OCI-LY7 (cell line): ENCODE results near the gene AQP12B. TPM values are rescaled to one million over a fixed set of nuclear protein-coding genes. Genes with fewer than 3 reads are reported as not detected.

Experiments used
- BruUV-seq: library from RNA; stranded (reverse); fragments of 400-500 nt; replicated peaks from 2 replicates; lab custom pipeline; 2021; lab: Mats Ljungman, UMichigan
- CTCF ChIA-PET: fragments of 300-600 bp; sonication (Branson Sonifier 250); formaldehyde crosslinking; loops from one replicate; lab custom pipeline; 2022; ENCODE audit warnings: antibody characterized with exemption; ENCODE audit not compliant: unreplicated experiment; lab: Charles Lee
- POLR2A ChIA-PET: fragments of 300-600 bp; sonication (Branson Sonifier 250); formaldehyde crosslinking; loops from one replicate; lab custom pipeline; 2022; ENCODE audit warnings: antibody characterized with exemption; lab: Charles Lee
- DNase-seq: peaks from one replicate; pipeline ENCODE4 v3.0.0-alpha.2; 2015; ENCODE audit warnings: low spot score
- H2AFZ ChIP-seq: fragments of 200-600 bp; sonication (generic), shearing (Covaris generic); 2 replicates; pipeline ENCODE4 v1.6.1; 2014; ENCODE audit warnings: mild to moderate bottlenecking, antibody characterized with exemption, low read length, moderate library complexity
- H3K27ac ChIP-seq: fragments of 200-600 bp; sonication (generic); 2 replicates; pipeline ENCODE4 v1.5.1; 2014; ENCODE audit warnings: mixed run types, low read depth, mild to moderate bottlenecking, moderate library complexity, low read length, inconsistent platforms; ENCODE audit not compliant: poor library complexity, severe bottlenecking
- H3K36me3 ChIP-seq: fragments of 200-600 bp; sonication (generic); 2 replicates; pipeline ENCODE4 v1.6.1; 2014; ENCODE audit warnings: mild to moderate bottlenecking, antibody characterized with exemption, low read length, moderate library complexity, mixed read lengths; ENCODE audit not compliant: insufficient read depth
- H3K4me1 ChIP-seq: fragments of 200-600 bp; sonication (generic); 2 replicates; pipeline ENCODE4 v1.5.1; 2014; ENCODE audit warnings: mild to moderate bottlenecking, low read length; ENCODE audit not compliant: insufficient read depth, poor library complexity, severe bottlenecking
- H3K4me2 ChIP-seq: fragments of 200-600 bp; sonication (generic); 2 replicates; pipeline ENCODE4 v1.6.1; 2014; ENCODE audit warnings: mild to moderate bottlenecking, low read length
- H3K4me3 ChIP-seq: fragments of 200-600 bp; sonication (generic); 2 replicates; pipeline ENCODE4 v1.5.1; 2014; ENCODE audit warnings: mild to moderate bottlenecking, low read depth, low read length; ENCODE audit not compliant: poor library complexity, severe bottlenecking
- H3K79me2 ChIP-seq: fragments of 200-600 bp; sonication (generic); 2 replicates; pipeline ENCODE4 v1.6.1; 2016; ENCODE audit warnings: low read depth, mild to moderate bottlenecking, low read length, moderate library complexity, mixed read lengths; ENCODE audit not compliant: insufficient read depth
- H3K9me2 ChIP-seq: fragments of 200-600 bp; sonication (generic); 2 replicates; pipeline ENCODE4 v1.6.1; 2016; ENCODE audit warnings: mild to moderate bottlenecking, low read length, mixed read lengths; ENCODE audit not compliant: insufficient read depth
- H3K9me3 ChIP-seq: fragments of 200-600 bp; sonication (generic); 2 replicates; pipeline ENCODE4 v1.6.1; 2014; ENCODE audit warnings: mild to moderate bottlenecking, mixed run types, low read length, mixed read lengths
- H4K20me1 ChIP-seq: fragments of 200-600 bp; sonication (generic); 2 replicates; pipeline ENCODE4 v1.6.1; 2014; ENCODE audit warnings: mild to moderate bottlenecking, antibody characterized with exemption, low read length, moderate library complexity, mixed read lengths; ENCODE audit not compliant: insufficient read depth
- EZH2phosphoT487 ChIP-seq: fragments of 200-600 bp; sonication (generic); IDR thresholded peaks from 2 replicates; pipeline ENCODE4 v1.6.1; 2018; ENCODE audit warnings: low read depth, borderline replicate concordance, mild to moderate bottlenecking, mixed run types, antibody characterized with exemption, low read length, moderate library complexity, mixed read lengths
- intact Hi-C: fragments of 100-400 bp; cut with micrococcal nuclease; formaldehyde crosslinking; loops from one replicate; pipeline ENCODE4 v1.10.0; 2022; ENCODE audit not compliant: unreplicated experiment
- total RNA-seq, 2 experiments: library from RNA; depleted of rRNA in 1 of 2; stranded (reverse); fragments of >200 nt in 1 of 2; shearing (Covaris generic) in 1 of 2; gene quantifications; 2 replicates each; pipeline ENCODE4 v1.2.3, GENCODE V29; 2014 to 2022
- TF ChIP-seq, protein P1 (sequence below): fragments of 200-600 bp; sonication (generic); conservative IDR thresholded peaks from 2 replicates; pipeline ENCODE4 v1.5.1; 2014; ENCODE audit warnings: mild to moderate bottlenecking, antibody characterized with exemption, low read length, moderate library complexity, mixed read lengths

AQP12B gene
- total RNA-seq, 2 experiments from 2014 or later = not detected

DNA sequence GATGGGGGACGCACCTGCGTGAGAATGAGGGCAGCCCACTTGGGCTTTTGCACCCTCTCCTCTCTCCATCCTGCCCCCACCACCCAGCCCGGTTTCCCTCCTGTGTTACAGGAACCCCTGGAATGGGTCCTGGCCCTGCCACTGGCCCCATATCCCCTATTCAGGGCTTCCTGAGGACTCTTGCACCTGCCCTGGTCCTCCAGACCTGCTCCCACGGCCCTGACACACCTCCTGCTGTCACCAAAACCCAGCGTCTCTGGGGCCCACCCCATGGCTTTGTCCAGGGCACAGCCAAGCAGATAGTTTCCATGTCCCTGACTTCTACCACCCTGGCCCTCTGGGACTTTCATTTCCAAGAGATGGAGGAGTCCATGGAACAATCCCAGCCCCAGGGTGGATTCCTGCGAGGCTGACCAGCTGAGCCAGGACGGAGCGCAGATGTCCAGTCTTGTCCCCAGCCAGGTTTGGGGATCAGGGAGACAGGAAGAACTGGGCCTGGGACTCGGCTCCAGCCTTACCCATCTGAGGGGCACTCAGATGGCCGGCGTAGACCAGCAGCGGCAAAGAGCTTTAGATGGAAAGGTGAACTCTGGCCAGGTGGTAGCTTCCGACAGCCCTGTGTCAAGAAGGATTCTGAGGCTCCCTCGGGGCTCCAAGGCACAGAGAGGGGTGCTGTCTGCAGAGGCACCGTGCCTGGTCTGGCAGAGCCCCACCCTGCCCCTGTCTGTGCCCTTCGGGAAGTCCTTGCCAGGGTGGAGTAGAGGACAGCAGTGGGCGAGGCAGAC is 45.4 kb downstream of the AQP12B start:
- intact Hi-C loops = no loop called here
- Histone ChIP-seq H3K9me2 (no peaks in the 10 kb centered on the region), H3K79me2 (no peaks in the 10 kb centered on the region), H3K4me3 (no peak overlapping the region), H2AFZ (no peak overlapping the region), H3K4me1 (no peaks in the 10 kb centered on the region), H4K20me1 (no peaks in the 10 kb centered on the region), H3K4me2 (no peak overlapping the region), H3K27ac (no peak overlapping the region), H3K36me3 (no peaks in the 10 kb centered on the region), H3K9me3 (peaks cover 9% of the 10 kb centered on the region; the same call in 1 of the 2 replicates)
- CTCF ChIA-PET = no interaction called here
- POLR2A ChIA-PET = no interaction called here
- no peak for DNase-seq
- BruUV-seq = no TSS peak
- TF ChIP-seq EZH2phosphoT487 = no peak

GRCh38 chr2:240636563-240637115 is 46.0 kb downstream of the AQP12B start:
- Histone ChIP-seq H3K9me3 (peaks cover 9% of the 10 kb centered on the region; the same call in 1 of the 2 replicates), H3K9me2 (no peaks in the 10 kb centered on the region), H3K27ac (no peak overlapping the region), H3K4me3 (no peak overlapping the region), H3K36me3 (no peaks in the 10 kb centered on the region), H3K4me2 (no peak overlapping the region), H3K79me2 (no peaks in the 10 kb centered on the region), H4K20me1 (no peaks in the 10 kb centered on the region), H3K4me1 (no peaks in the 10 kb centered on the region), H2AFZ (no peak overlapping the region)
- intact Hi-C loops = no loop called here
- ChIA-PET POLR2A (no interaction called here), CTCF (no interaction called here)
- no peak for TF ChIP-seq EZH2phosphoT487
- TF ChIP-seq, protein P1, sequence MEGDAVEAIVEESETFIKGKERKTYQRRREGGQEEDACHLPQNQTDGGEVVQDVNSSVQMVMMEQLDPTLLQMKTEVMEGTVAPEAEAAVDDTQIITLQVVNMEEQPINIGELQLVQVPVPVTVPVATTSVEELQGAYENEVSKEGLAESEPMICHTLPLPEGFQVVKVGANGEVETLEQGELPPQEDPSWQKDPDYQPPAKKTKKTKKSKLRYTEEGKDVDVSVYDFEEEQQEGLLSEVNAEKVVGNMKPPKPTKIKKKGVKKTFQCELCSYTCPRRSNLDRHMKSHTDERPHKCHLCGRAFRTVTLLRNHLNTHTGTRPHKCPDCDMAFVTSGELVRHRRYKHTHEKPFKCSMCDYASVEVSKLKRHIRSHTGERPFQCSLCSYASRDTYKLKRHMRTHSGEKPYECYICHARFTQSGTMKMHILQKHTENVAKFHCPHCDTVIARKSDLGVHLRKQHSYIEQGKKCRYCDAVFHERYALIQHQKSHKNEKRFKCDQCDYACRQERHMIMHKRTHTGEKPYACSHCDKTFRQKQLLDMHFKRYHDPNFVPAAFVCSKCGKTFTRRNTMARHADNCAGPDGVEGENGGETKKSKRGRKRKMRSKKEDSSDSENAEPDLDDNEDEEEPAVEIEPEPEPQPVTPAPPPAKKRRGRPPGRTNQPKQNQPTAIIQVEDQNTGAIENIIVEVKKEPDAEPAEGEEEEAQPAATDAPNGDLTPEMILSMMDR = no peak
- DNase-seq = no peak
- no TSS peak for BruUV-seq

DNA sequence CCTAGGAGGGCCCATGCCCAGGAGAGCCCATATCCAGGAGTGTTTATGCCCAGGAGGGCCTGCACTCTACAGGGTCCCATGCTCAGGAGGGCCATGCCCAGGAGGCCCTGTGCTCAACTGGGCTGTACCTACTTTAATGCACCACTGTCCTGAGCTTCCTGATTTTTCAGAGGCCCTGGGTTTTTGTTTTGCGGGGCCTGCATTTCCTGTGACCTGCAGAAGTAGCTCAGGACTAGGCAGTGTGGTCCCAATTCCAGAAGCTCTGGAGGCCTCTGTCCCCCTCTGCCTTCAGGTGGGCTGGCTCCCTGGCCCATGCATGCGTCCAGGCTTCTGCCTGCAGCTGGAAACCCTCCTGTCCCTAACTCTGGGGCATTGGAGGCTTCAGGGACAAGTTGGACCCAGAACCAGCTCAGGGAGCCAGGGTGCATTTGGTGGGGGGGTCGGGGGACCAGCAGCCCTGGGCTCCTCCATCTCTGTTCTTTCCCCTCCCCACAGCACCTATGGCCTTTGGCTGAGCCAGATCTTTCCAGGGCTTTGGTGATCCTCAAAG is 46.6 kb downstream of the AQP12B start:
- Histone ChIP-seq H3K27ac (no peak overlapping the region), H3K79me2 (no peaks in the 10 kb centered on the region), H3K4me3 (no peak overlapping the region), H3K4me1 (no peaks in the 10 kb centered on the region), H3K9me3 (peaks cover 9% of the 10 kb centered on the region; the same call in 1 of the 2 replicates), H3K4me2 (no peak overlapping the region), H4K20me1 (no peaks in the 10 kb centered on the region), H3K36me3 (no peaks in the 10 kb centered on the region), H3K9me2 (no peaks in the 10 kb centered on the region), H2AFZ (no peak overlapping the region)
- ChIA-PET POLR2A (no interaction called here), CTCF (no interaction called here)
- no TSS peak for BruUV-seq
- intact Hi-C loops = no loop called here
- DNase-seq = no peak
- TF ChIP-seq EZH2phosphoT487 = no peak
- TF ChIP-seq, protein P1 = no peak
